Astrocyte of the spinal cord (primary cell): ENCODE results near the gene KL.

Experiments
- DNase-seq: peaks from one replicate; pipeline ENCODE4 v3.0.0; 2011; ENCODE audit warnings: low read depth, low spot score
- H3K4me3 ChIP-seq: 2 replicates; pipeline ENCODE4 v1.5.1; 2011; ENCODE audit warnings: low read depth, mild to moderate bottlenecking, low read length, moderate library complexity
- in situ Hi-C: cut with HindIII; loops from 2 replicates; pipeline ENCODE4 v1.10.0; 2017; ENCODE audit warnings: low sequenced_read_pairs
- TF ChIP-seq, protein P1 (sequence below): IDR thresholded peaks from 2 replicates; pipeline ENCODE4 v1.5.1; 2012; ENCODE audit warnings: low read depth, mild to moderate bottlenecking, low read length, inconsistent platforms

The KL gene

DNA sequence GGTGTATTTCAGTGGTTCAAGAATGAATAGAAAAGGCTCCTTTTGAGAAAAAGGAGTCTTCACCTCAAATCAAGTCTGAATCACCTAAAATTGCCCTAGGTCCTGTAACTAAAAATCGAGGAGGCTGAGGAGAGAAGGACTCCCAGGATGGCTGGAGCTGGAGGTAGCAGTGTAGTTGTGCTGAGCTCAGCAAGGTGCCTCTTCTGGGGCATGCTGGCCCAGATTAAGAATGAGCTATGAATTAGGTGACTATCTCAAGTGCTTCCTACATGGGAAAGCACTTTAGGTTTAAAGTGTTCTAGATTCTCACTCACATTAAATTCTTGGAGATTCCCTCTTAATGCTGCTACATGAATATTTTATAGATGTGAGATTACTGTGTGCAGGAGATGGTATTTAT, 28.8 kb upstream of the KL start:
- TF ChIP-seq, protein P1, sequence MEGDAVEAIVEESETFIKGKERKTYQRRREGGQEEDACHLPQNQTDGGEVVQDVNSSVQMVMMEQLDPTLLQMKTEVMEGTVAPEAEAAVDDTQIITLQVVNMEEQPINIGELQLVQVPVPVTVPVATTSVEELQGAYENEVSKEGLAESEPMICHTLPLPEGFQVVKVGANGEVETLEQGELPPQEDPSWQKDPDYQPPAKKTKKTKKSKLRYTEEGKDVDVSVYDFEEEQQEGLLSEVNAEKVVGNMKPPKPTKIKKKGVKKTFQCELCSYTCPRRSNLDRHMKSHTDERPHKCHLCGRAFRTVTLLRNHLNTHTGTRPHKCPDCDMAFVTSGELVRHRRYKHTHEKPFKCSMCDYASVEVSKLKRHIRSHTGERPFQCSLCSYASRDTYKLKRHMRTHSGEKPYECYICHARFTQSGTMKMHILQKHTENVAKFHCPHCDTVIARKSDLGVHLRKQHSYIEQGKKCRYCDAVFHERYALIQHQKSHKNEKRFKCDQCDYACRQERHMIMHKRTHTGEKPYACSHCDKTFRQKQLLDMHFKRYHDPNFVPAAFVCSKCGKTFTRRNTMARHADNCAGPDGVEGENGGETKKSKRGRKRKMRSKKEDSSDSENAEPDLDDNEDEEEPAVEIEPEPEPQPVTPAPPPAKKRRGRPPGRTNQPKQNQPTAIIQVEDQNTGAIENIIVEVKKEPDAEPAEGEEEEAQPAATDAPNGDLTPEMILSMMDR = no peak
- in situ Hi-C loops = no loop called here
- DNase-seq = no peak
- no peak overlapping the region for H3K4me3 ChIP-seq

DNA sequence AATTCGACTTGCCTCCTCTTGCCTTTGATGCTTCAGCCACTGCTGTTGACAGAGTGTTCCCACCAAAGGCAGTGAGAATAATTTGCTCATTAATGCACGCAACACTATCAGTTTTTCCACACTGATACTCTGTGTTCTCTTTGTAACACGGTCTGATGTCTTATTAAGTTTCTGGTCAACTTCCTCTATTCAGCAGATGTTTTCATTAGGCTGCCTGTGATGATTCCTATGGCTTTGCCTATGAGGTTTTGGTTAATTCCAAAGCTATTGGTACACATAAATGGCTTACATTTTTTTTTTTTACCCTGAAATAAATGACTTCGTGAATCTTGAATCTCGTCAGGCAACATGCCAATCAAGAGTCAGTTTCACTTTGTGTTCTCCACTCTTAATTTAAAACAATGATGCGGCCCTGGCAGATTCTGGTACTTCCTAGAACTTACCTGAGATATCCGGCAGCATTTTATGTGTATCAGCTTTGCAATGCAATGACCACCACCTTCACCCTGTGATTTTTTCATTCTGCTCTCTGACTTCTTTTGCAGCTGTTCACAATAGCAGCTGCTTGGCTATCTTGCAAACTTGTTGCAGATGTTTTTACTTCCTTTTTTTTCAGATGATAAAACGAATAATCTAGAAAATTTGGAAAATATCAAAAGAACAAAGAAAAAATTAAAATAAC, 27.5 kb upstream of the KL start:
- in situ Hi-C loops = no loop called here

DNA sequence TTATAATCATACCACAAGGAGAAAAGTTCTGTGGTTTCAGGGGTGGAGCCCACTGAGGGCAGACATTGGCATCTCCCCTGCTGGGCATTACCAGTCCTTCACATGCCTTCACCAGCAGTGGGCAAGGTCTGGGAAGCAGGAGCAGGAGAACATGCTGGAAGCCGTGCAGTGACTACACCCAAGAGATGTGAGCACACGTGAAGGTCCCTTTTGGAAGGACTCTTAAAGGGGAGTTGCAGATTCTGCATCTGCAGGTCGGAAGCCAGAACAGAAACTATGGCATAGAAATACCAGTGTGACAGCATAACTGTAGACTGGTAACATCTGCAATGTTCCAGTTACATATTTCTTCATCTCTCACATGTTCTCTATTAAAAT, 26.9 kb upstream of the KL start:
- in situ Hi-C loops = no loop called here
- TF ChIP-seq, protein P1 = no peak
- no peak overlapping the region for H3K4me3 ChIP-seq
- no peak for DNase-seq

More for the DNA sequence above, 27.5 kb upstream of the KL start:
- TF ChIP-seq, protein P1 = no peak
- no peak for DNase-seq
- no peak overlapping the region for H3K4me3 ChIP-seq

DNA sequence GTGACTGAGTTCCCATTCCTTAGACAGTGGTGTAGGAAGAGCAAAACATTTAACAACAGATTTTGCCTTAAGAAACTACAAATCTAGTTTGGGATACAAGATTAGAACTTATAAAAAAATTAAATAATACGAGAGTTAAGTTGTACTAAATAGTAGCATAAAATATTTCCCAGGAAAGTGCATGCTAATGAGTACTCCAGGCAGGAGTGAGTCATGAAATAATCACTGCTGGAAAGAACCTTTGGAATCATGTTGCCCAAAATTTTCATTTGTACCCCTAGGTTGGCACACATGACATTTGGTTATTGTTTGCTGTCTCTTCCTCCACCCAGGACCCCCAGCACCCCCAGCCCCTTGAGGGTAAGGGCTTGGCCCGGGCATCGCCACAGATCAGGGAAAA, 26.3 kb upstream of the KL start:
- in situ Hi-C loops = no loop called here
- no peak for DNase-seq
- TF ChIP-seq, protein P1 = no peak
- H3K4me3 ChIP-seq = no peak overlapping the region

DNA sequence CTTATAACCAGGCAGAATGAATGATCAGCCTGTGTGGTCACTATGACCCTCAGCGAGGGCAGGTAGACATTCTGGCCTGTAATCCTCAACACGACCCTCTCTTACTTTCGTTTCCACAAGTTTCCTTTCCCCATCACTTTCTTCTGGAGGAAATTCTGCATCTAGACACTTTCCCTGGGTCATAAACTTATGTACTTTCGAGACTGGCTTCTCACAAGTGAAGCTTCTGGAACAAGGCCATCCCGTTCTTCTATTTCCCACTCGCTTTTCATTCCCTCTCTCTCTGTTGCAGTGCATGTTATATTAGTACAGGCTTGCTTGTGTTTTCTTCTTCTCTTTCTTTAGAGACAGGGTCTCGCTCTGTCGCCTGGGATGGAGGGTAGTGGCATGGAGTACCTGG, 23.1 kb upstream of the KL start:
- H3K4me3 ChIP-seq = no peak overlapping the region
- no peak for DNase-seq
- in situ Hi-C loops = no loop called here
- TF ChIP-seq, protein P1 = no peak

DNA sequence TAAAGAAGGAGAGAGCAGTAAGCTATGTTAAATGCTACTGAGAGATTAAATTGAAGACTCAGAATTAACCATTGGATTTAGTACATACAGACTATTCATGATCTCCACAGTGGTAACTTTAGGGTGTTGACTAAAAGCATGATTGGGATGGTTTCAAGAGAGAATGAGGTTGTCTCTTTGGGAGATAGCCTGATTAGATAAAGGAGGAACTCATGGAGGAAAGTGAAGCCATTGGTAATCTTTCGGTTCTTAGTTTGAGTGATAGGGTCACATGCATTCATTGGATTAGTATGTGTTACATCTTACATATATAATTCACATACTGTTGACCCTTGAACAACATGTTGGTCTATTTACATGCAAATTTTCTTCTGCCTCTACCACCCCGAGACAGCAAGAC, 18.8 kb upstream of the KL start:
- in situ Hi-C loops = no loop called here
- DNase-seq = no peak
- TF ChIP-seq, protein P1 = no peak
- no peak overlapping the region for H3K4me3 ChIP-seq
